ENCODE data around the gene SPNS2.

SPNS2 gene

GRCh38 chr17:4518901-4519300 is 20.2 kb downstream of the SPNS2 start:
- peak overlapping the region; percentile 95 for H3K27ac ChIP-seq
- H3K4me2 ChIP-seq, result peak overlapping the region; percentile 90
- H3K4me3 ChIP-seq, result peak overlapping the region; percentile 44
- H3K9ac ChIP-seq, result peak overlapping the region; percentile 81
- no peaks in the 10 kb centered on the region for H3K27me3 ChIP-seq
- no peak for TF ChIP-seq Cebpa-rat (IDR thresholded peaks at IDR 0.05)
- no peaks in the 10 kb centered on the region for H3K9me3 ChIP-seq
- no peaks in the 10 kb centered on the region for H4K20me1 ChIP-seq
- no peaks in the 10 kb centered on the region for H3K36me3 ChIP-seq
- H3K4me1 ChIP-seq, result peaks cover 89% of the 10 kb centered on the region

- H3K4me1 ChIP-seq, result peaks cover 91% of the 10 kb centered on the region
- TF ChIP-seq Cebpa-rat (IDR thresholded peaks at IDR 0.05), result no peak
- H3K9me3 ChIP-seq, result no peaks in the 10 kb centered on the region
- H4K20me1 ChIP-seq, result no peaks in the 10 kb centered on the region
- H3K9ac ChIP-seq, result peak overlapping the region; percentile 81
- H3K4me3 ChIP-seq, result peak overlapping the region; percentile 44
- no peaks in the 10 kb centered on the region for H3K27me3 ChIP-seq
- H3K36me3 ChIP-seq, result no peaks in the 10 kb centered on the region
- H3K4me2 ChIP-seq, result peak overlapping the region; percentile 90
- peak overlapping the region; percentile 95 for H3K27ac ChIP-seq
Observed at GRCh38 chr17:4519361-4519788, 20.7 kb downstream of the SPNS2 start.

- Histone ChIP-seq H3K4me2 (peak overlapping the region; percentile 90), H3K4me3 (no peak overlapping the region), H4K20me1 (no peaks in the 10 kb centered on the region), H3K27ac (peak overlapping the region; percentile 95), H3K9me3 (no peaks in the 10 kb centered on the region), H3K27me3 (no peaks in the 10 kb centered on the region), H3K36me3 (no peaks in the 10 kb centered on the region), H3K9ac (peak overlapping the region; percentile 81), H3K4me1 (peaks cover 91% of the 10 kb centered on the region)
- no peak for TF ChIP-seq Cebpa-rat (IDR thresholded peaks at IDR 0.05)
Observed at GRCh38 chr17:4520060-4520893, 21.6 kb downstream of the SPNS2 start.

- no peak for TF ChIP-seq Cebpa-rat (IDR thresholded peaks at IDR 0.05)
- Histone ChIP-seq H3K4me2 (peak overlapping the region; percentile 90), H3K4me1 (peaks cover 83% of the 10 kb centered on the region), H4K20me1 (no peaks in the 10 kb centered on the region), H3K4me3 (no peak overlapping the region), H3K9me3 (no peaks in the 10 kb centered on the region), H3K27me3 (no peaks in the 10 kb centered on the region), H3K27ac (peak overlapping the region; percentile 95), H3K9ac (peak overlapping the region; percentile 9; the same call in 1 of the 2 replicates), H3K36me3 (0 out of 2 replicates have a peak, but pooled peaks cover 6% of the 10 kb centered on the region)
Observed at GRCh38 chr17:4520894-4521600, 22.4 kb downstream of the SPNS2 start.

GRCh38 chr17:4522661-4523060 is 24.0 kb downstream of the SPNS2 start:
- peaks cover 78% of the 10 kb centered on the region for H3K4me1 ChIP-seq
- peak overlapping the region; percentile 90 for H3K4me2 ChIP-seq
- no peak for TF ChIP-seq Cebpa-rat (IDR thresholded peaks at IDR 0.05)

GRCh38 chr17:4523946-4524345 is 25.3 kb downstream of the SPNS2 start:
- Histone ChIP-seq H3K4me2 (peak overlapping the region; percentile 90), H3K9ac (peak overlapping the region; percentile 72; the same call in 1 of the 2 replicates), H3K4me3 (no peak overlapping the region), H4K20me1 (no peaks in the 10 kb centered on the region), H3K36me3 (0 out of 2 replicates have a peak, but pooled peaks cover 7% of the 10 kb centered on the region), H3K27ac (peak overlapping the region; percentile 95), H3K27me3 (no peaks in the 10 kb centered on the region), H3K4me1 (peaks cover 80% of the 10 kb centered on the region), H3K9me3 (no peaks in the 10 kb centered on the region)
- no peak for TF ChIP-seq Cebpa-rat (IDR thresholded peaks at IDR 0.05)

More at GRCh38 chr17:4522661-4523060, 24.0 kb downstream of the SPNS2 start:
- Histone ChIP-seq H3K9ac (peak overlapping the region; percentile 72), H3K27me3 (no peaks in the 10 kb centered on the region), H4K20me1 (no peaks in the 10 kb centered on the region), H3K27ac (peak overlapping the region; percentile 95), H3K36me3 (0 out of 2 replicates have a peak, but pooled peaks cover 7% of the 10 kb centered on the region), H3K4me3 (peak overlapping the region; percentile 21), H3K9me3 (no peaks in the 10 kb centered on the region)

GRCh38 chr17:4525691-4526397 is 27.2 kb downstream of the SPNS2 start:
- H3K9me3 ChIP-seq, result no peaks in the 10 kb centered on the region
- no peaks in the 10 kb centered on the region for H3K27me3 ChIP-seq
- no peaks in the 10 kb centered on the region for H4K20me1 ChIP-seq
- H3K4me2 ChIP-seq, result no peak overlapping the region
- 0 out of 2 replicates have a peak, but pooled peaks cover 7% of the 10 kb centered on the region for H3K36me3 ChIP-seq
- no peak overlapping the region for H3K4me3 ChIP-seq
- TF ChIP-seq Cebpa-rat (IDR thresholded peaks at IDR 0.05), result no peak
- H3K9ac ChIP-seq, result no peak overlapping the region
- peaks cover 75% of the 10 kb centered on the region for H3K4me1 ChIP-seq
- H3K27ac ChIP-seq, result no peak overlapping the region

GRCh38 chr17:4527134-4527533 is 28.5 kb downstream of the SPNS2 start:
- no peak overlapping the region for H3K9ac ChIP-seq
- no peaks in the 10 kb centered on the region for H3K9me3 ChIP-seq
- no peaks in the 10 kb centered on the region for H4K20me1 ChIP-seq
- no peak overlapping the region for H3K4me3 ChIP-seq
- H3K36me3 ChIP-seq, result peaks cover 7% of the 10 kb centered on the region; the same call in 1 of the 2 replicates
- peaks cover 74% of the 10 kb centered on the region for H3K4me1 ChIP-seq
- no peak for TF ChIP-seq Cebpa-rat (IDR thresholded peaks at IDR 0.05)
- no peaks in the 10 kb centered on the region for H3K27me3 ChIP-seq
- H3K4me2 ChIP-seq, result no peak overlapping the region
- no peak overlapping the region for H3K27ac ChIP-seq

- no peak for TF ChIP-seq Cebpa-rat (IDR thresholded peaks at IDR 0.05)
- H3K27me3 ChIP-seq, result no peaks in the 10 kb centered on the region
- H3K27ac ChIP-seq, result no peak overlapping the region
- no peak overlapping the region for H3K4me2 ChIP-seq
- peaks cover 71% of the 10 kb centered on the region for H3K4me1 ChIP-seq
- no peak overlapping the region for H3K9ac ChIP-seq
- H3K4me3 ChIP-seq, result no peak overlapping the region
- H3K9me3 ChIP-seq, result no peaks in the 10 kb centered on the region
- H3K36me3 ChIP-seq, result peaks cover 11% of the 10 kb centered on the region; the same call in 1 of the 2 replicates
- 0 out of 2 replicates have a peak, but pooled peaks cover under 1% of the 10 kb centered on the region for H4K20me1 ChIP-seq
Observed at GRCh38 chr17:4527566-4528125, 29.0 kb downstream of the SPNS2 start.

Measured in BLaER1 (cell line).